Ovary (tissue), 9 donors: Measurements from ENCODE around the gene CYB561. TPM values are rescaled to one million over a fixed set of nuclear protein-coding genes. Genes with fewer than 3 reads are reported as not detected.

Experiments used
- DNase-seq, 5 donors: peaks; one replicate each; pipeline ENCODE4 v3.0.0-alpha.2; 2019 to 2020
- H3K27ac ChIP-seq, 2 donors: fragments of 200-600 bp; one replicate each; pipeline versions ENCODE4 v1.5.1 to v1.8.0; 2019 to 2022
- H3K27me3 ChIP-seq: fragments of 200-600 bp; one replicate; pipeline ENCODE4 v1.8.0; 2022
- H3K36me3 ChIP-seq: fragments of 200-600 bp; sonication (generic); one replicate; pipeline ENCODE4 v1.5.1; 2019
- H3K4me1 ChIP-seq: one replicate; pipeline ENCODE4 v1.8.1; 2013; ENCODE audit warnings: mild to moderate bottlenecking, moderate library complexity; ENCODE audit not compliant: insufficient read depth
- H3K4me3 ChIP-seq: fragments of 200-600 bp; sonication (generic); one replicate; pipeline ENCODE4 v1.5.1; 2017
- H3K9me3 ChIP-seq, 2 donors: fragments of 200-600 bp in 1 of 2; sonication (generic) in 1 of 2; one replicate each; pipeline versions ENCODE4 v1.5.1 to v1.8.1; 2013 to 2019; ENCODE audit warnings: mild to moderate bottlenecking in 1 of 2, moderate library complexity in 1 of 2
- CTCF ChIP-seq, 3 donors: fragments of 450-650 bp in 2 of 3; fragments of 200-600 bp in 1 of 3; IDR thresholded peaks; one replicate each; pipeline versions ENCODE4 v1.5.1 to v1.8.0; 2016 to 2022; ENCODE audit warnings: antibody characterized with exemption in 3 of 3, mild to moderate bottlenecking in 1 of 3
- EP300 ChIP-seq: sonication (generic); formaldehyde crosslinking; IDR thresholded peaks from one replicate; pipeline ENCODE4 v1.6.1; 2017; ENCODE audit warnings: antibody characterized with exemption
- POLR2A ChIP-seq: fragments of 450-650 bp; IDR thresholded peaks from one replicate; pipeline ENCODE4 v1.6.1; 2017; ENCODE audit warnings: antibody characterized with exemption, mild to moderate bottlenecking, moderate library complexity
- WGBS, 3 donors: extraction: QIAGEN DNeasy Blood & Tissue Kit in 1 of 3; methylation state at CpG; one replicate each; pipeline versions ENCODE4 v1.1.5 to v1.1.7; 2013 to 2017; 5-methylcytosine and 5-hydroxymethylcytosine counted together
- intact Hi-C, 4 donors: fragments of 100-400 bp; cut with DNase I; formaldehyde crosslinking; loops; one replicate each; pipeline versions ENCODE4 v1.11.0 to v1.15.1; 2022 to 2023
- polyA plus RNA-seq, 2 donors: library from polyadenylated mRNA; stranded (reverse); fragments of 200-250 nt in 1 of 2; fragments of 350-450 nt in 1 of 2; fragmentation: Illumina TruSeq in 1 of 2; extraction: RNeasy Lipid Tissue Mini Kit (QIAGEN cat#74804) in 1 of 2; gene quantifications; one replicate each; pipeline ENCODE4 v1.2.3, GENCODE V29; 2013 to 2014
- total RNA-seq, 7 donors: library from RNA; depleted of rRNA in 2 of 7; stranded (reverse); fragments of >200 nt in 2 of 7; fragmentation: NEBNext Ultra II Directional in 3 of 7; extraction: Animal tissue kit (Norgen Biotek cat#: 25700) in 3 of 7; gene quantifications; one replicate each; pipeline versions ENCODE4 v1.1.0 to v1.2.4, GENCODE V29; 2016 to 2023
- donor health status: DM: no; HTN: no; CAD: no; lungs with moderate emphysema.
- donor health status: DM: no; HTN: no; CAD: no.
- donor health status: Bipolar disorder and iron deficiency.
- donor health status: DM: yes; HTN: yes; CAD: no.
- donor health status: DM: no; HTN: no; CAD: no.
- donor health status: DM: yes; HTN: yes; CAD: no.

Gene CYB561
- total and polyA plus RNA-seq, 9 donors, result 8.6 to 43.8 (median 15.3) TPM

- intact Hi-C loops, result loop anchor here in 1 of 4 donors (5.0 kb wide), 1 partner anchor 39 kb away; the partner anchor contains the start of gene ACE
- H3K4me3 ChIP-seq, result no peak overlapping the region
- TF ChIP-seq POLR2A (no peak), CTCF (IDR thresholded peaks at IDR 0.05) (no peak), EP300 (no peak)
- no peaks in the 10 kb centered on the region for H3K9me3 ChIP-seq
- no peaks in the 10 kb centered on the region for H3K27me3 ChIP-seq
- peaks cover 7% of the 10 kb centered on the region for H3K4me1 ChIP-seq
- DNase-seq, result no peak
- no peaks in the 10 kb centered on the region for H3K36me3 ChIP-seq
- no peak overlapping the region for H3K27ac ChIP-seq
- WGBS, 3 donors, result 60 to 69% (median 63%) methylated on average over 39 to 46 of the region's 46 CpGs
These were observed 7.7 kb downstream of the CYB561 start for GRCh38 chr17:63438092-63439051.

- peak in 3 of 5 donors; percentile 55 to 73 (median 59) for DNase-seq
- TF ChIP-seq EP300 (no peak), CTCF (IDR thresholded peaks at IDR 0.05) (no peak), POLR2A (no peak)
- no peaks in the 10 kb centered on the region for H3K27me3 ChIP-seq
- no peak overlapping the region for H3K4me3 ChIP-seq
- no peaks in the 10 kb centered on the region for H3K9me3 ChIP-seq
- H3K27ac ChIP-seq, result no peak overlapping the region
- WGBS, 3 donors, result 22 to 29% (median 22%) methylated on average over 27 to 55 of the region's 55 CpGs
- no peaks in the 10 kb centered on the region for H3K36me3 ChIP-seq
- H3K4me1 ChIP-seq, result peaks cover 7% of the 10 kb centered on the region
- intact Hi-C loops, result loop anchor here in 1 of 4 donors (5.0 kb wide), 1 partner anchor 40 kb away; the partner anchor contains the start of gene ACE
These were observed 8.6 kb downstream of the CYB561 start for GRCh38 chr17:63437287-63438091.

GRCh38 chr17:63436523-63437110, 9.5 kb downstream of the CYB561 start:
- no peak for DNase-seq
- H3K4me3 ChIP-seq, result no peak overlapping the region
- TF ChIP-seq CTCF (IDR thresholded peaks at IDR 0.05), result no peak
- no peak for TF ChIP-seq EP300
- TF ChIP-seq POLR2A, result no peak
- intact Hi-C loops, result loop anchor here in 1 of 4 donors (5.0 kb wide), 1 partner anchor 41 kb away; the partner anchor contains the start of gene ACE
- H3K4me1 ChIP-seq, result peaks cover 7% of the 10 kb centered on the region
- no peaks in the 10 kb centered on the region for H3K36me3 ChIP-seq
- no peaks in the 10 kb centered on the region for H3K27me3 ChIP-seq
- H3K27ac ChIP-seq, result no peak overlapping the region
- 75 to 81% (median 80%) methylated on average over 17 of the region's 17 CpGs for WGBS, 3 donors
- no peaks in the 10 kb centered on the region for H3K9me3 ChIP-seq
